OCI-LY7 (cell line): Measurements from ENCODE around the gene USP48.

Source experiments
- EZH2phosphoT487 ChIP-seq: fragments of 200-600 bp; sonication (generic); IDR thresholded peaks from 2 replicates; pipeline ENCODE4 v1.6.1; 2018; ENCODE audit warnings: low read depth, borderline replicate concordance, mild to moderate bottlenecking, mixed run types, antibody characterized with exemption, low read length, moderate library complexity, mixed read lengths
- TF ChIP-seq, protein P1 (sequence below): fragments of 200-600 bp; sonication (generic); conservative IDR thresholded peaks from 2 replicates; pipeline ENCODE4 v1.5.1; 2014; ENCODE audit warnings: mild to moderate bottlenecking, antibody characterized with exemption, low read length, moderate library complexity, mixed read lengths

DNA sequence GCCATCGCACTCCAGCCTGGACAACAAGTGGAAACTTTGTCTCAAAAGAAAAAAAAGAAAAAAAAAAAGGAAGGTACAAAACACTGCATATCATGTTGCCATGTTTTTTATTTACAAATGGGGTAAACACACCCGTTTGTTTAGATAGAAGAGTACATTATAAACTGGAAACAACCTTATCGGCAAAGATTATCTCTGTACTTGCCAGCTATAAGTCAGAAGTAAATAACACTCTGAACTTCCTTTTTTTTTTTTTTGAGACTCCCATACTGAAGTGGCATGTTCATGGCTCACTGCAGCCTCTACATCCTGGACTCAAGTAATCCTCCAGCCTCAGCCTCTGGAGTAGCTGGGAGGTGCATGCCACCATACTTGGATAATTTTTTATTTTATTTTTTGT lies 21.9 kb downstream of the USP48 start:
- TF ChIP-seq, protein P1, sequence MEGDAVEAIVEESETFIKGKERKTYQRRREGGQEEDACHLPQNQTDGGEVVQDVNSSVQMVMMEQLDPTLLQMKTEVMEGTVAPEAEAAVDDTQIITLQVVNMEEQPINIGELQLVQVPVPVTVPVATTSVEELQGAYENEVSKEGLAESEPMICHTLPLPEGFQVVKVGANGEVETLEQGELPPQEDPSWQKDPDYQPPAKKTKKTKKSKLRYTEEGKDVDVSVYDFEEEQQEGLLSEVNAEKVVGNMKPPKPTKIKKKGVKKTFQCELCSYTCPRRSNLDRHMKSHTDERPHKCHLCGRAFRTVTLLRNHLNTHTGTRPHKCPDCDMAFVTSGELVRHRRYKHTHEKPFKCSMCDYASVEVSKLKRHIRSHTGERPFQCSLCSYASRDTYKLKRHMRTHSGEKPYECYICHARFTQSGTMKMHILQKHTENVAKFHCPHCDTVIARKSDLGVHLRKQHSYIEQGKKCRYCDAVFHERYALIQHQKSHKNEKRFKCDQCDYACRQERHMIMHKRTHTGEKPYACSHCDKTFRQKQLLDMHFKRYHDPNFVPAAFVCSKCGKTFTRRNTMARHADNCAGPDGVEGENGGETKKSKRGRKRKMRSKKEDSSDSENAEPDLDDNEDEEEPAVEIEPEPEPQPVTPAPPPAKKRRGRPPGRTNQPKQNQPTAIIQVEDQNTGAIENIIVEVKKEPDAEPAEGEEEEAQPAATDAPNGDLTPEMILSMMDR, result no peak
- TF ChIP-seq EZH2phosphoT487, result no peak
